ENCODE data around the gene SLC44A5. TPM values are rescaled to one million over a fixed set of nuclear protein-coding genes. Genes with fewer than 3 reads are reported as not detected.
"Not testable (repeated sequence)": the region's sequence is repeated elsewhere in the genome, so short reads cannot be mapped to it uniquely, and the experiment has no call there.

The SLC44A5 gene
- total and polyA plus RNA-seq, 4 donors, result 13.1 to 37.7 (median 32.8) TPM

DNA sequence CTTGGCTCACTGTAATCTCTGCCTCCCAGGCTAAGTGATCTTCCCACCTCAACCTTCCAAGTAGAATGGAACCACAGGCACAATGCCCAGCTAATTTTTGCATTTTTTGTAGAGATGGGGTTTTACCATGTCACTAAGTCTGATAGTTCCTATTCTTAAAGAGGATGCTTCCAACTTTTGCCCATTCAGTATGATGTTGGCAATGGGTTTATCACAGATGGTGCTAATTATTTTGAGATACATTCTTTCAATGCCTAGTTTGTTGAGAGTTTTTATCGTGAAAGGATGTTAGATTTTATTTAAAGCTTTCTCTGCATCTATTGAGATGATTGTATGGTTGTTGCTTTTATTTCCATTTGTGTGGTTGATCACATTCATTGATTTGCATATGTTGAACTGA is 103.9 kb downstream of the SLC44A5 start:
- WGBS (ENCODE audit: insufficient coverage), result no CpG with 5 or more reads among the region's 1 CpG
- peak in 1 of 6 donors; percentile 70 for DNase-seq (ENCODE audit: low read depth in 4 of 6, low spot score in 6 of 6)
- no peak overlapping the region for H3K27ac ChIP-seq (ENCODE audit: low read depth, low read length)
- no peak overlapping the region for H3K4me3 ChIP-seq (ENCODE audit: low read depth, low read length)
- no peaks in the 10 kb centered on the region for H3K36me3 ChIP-seq (ENCODE audit: control insufficient read depth, insufficient read depth, low read length)
- no peaks in the 10 kb centered on the region for H3K27me3 ChIP-seq (ENCODE audit: control insufficient read depth, insufficient read depth, low read length)
- H3K4me1 ChIP-seq (ENCODE audit: control insufficient read depth, insufficient read depth, low read length), result no peaks in the 10 kb centered on the region
- H3K9me3 ChIP-seq (ENCODE audit: control insufficient read depth, insufficient read depth, low read length), result no peaks in the 10 kb centered on the region

DNA sequence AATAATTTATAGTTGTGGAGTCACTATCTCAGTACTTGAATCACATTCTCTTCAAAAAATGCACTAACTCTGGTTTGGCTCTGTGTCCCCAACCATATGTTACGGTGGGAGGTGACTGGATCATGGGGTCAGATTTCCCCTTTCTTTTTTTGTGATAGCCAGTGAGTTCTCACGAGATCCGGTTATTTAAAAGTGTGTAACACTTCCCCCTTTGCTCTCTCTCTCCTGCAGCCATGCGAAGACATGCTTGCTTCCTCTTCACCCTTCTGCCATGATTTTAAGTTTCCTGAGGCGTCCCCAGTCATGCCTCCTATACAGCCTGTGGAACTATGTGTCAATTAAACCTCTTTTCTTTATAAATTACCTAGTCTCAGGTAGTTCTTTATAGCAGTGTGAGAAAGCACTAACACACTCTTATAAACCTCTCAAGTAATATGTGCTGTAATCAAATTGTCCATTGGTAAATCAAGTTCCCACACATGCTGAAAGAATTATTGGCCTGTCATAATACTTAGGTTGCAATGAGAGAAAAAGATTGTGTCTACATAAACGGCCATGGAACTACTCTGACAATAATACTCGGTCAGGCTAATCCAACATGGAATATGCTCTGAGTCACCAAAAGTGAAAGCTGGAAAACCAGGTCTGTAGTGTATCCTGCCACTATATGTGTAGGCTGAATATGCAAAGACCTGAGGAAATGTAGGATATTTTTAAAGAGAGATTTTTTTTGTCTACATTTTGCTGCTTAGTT is 107.5 kb downstream of the SLC44A5 start:
- no peaks in the 10 kb centered on the region for H3K27me3 ChIP-seq (ENCODE audit: control insufficient read depth, insufficient read depth, low read length)
- no CpG with 5 or more reads among the region's 7 CpGs for WGBS (ENCODE audit: insufficient coverage)
- H3K36me3 ChIP-seq (ENCODE audit: control insufficient read depth, insufficient read depth, low read length), result no peaks in the 10 kb centered on the region
- no peaks in the 10 kb centered on the region for H3K4me1 ChIP-seq (ENCODE audit: control insufficient read depth, insufficient read depth, low read length)
- H3K27ac ChIP-seq (ENCODE audit: low read depth, low read length), result no peak overlapping the region
- no peaks in the 10 kb centered on the region for H3K9me3 ChIP-seq (ENCODE audit: control insufficient read depth, insufficient read depth, low read length)
- no peak for DNase-seq (ENCODE audit: low read depth in 4 of 6, low spot score in 6 of 6)
- no peak overlapping the region for H3K4me3 ChIP-seq (ENCODE audit: low read depth, low read length)

DNA sequence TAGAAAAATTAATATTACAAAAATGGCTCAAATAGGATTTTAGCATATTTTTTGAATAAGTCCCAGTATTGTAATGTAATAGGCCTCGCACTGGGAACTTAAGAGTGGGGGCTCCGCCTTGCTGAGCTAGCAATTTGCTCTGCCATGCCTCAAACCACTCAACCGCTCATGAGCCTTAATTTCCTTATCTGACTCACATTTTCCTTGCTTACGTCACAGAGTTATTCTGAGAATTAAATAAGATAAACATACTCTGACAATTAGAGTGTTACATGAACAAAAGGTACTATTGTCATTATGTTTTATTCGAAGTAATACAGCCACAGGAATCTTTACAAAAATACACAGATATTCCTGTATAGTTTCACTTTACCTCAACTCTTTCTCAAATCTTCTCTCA is 108.1 kb downstream of the SLC44A5 start:
- Histone ChIP-seq H3K27me3 (ENCODE audit: control insufficient read depth, insufficient read depth, low read length) (no peaks in the 10 kb centered on the region), H3K27ac (ENCODE audit: low read depth, low read length) (no peak overlapping the region), H3K4me3 (ENCODE audit: low read depth, low read length) (no peak overlapping the region), H3K36me3 (ENCODE audit: control insufficient read depth, insufficient read depth, low read length) (no peaks in the 10 kb centered on the region), H3K4me1 (ENCODE audit: control insufficient read depth, insufficient read depth, low read length) (no peaks in the 10 kb centered on the region), H3K9me3 (ENCODE audit: control insufficient read depth, insufficient read depth, low read length) (no peaks in the 10 kb centered on the region)
- DNase-seq (ENCODE audit: low read depth in 4 of 6, low spot score in 6 of 6), result no peak
- 100% methylated on average over 2 of the region's 5 CpGs for WGBS (ENCODE audit: insufficient coverage)

DNA sequence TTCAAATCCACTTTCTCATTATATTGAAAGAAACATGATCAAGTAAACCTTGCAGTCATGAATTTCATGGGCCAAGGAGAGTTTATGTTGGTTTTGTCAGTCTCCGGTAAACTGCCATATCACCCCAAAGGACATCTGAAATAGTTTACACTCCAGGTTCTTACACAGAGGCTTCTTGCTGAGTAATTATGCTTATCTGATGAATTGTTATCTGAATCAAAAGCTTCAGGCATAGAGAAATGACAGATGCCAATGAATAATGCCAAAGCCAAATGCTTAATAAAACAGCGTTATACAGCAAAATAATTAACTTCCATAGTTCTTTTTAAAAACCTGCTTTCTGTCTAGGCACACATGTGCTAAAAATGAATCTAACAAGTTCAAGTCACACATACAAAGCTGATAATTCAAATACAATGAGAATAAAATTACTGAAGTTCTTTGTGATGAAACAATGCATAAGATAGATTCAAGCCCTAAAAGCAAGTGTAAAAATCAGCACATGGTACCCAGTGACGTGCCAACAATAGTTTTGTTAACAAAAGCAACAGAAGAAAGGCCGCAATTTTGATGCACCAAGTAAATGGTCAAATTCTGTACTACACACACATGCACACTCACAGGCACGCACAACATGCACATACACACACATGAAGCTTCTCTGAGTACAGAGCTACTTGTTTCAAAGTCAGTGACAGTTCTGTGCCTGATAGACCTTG is 109.2 kb downstream of the SLC44A5 start:
- 65% methylated on average over 3 of the region's 5 CpGs for WGBS (ENCODE audit: insufficient coverage)
- peak in 2 of 6 donors; percentile 23 to 58 for DNase-seq (ENCODE audit: low read depth in 4 of 6, low spot score in 6 of 6)
- Histone ChIP-seq H3K4me1 (ENCODE audit: control insufficient read depth, insufficient read depth, low read length) (no peaks in the 10 kb centered on the region), H3K9me3 (ENCODE audit: control insufficient read depth, insufficient read depth, low read length) (no peaks in the 10 kb centered on the region), H3K27ac (ENCODE audit: low read depth, low read length) (no peak overlapping the region), H3K27me3 (ENCODE audit: control insufficient read depth, insufficient read depth, low read length) (no peaks in the 10 kb centered on the region), H3K36me3 (ENCODE audit: control insufficient read depth, insufficient read depth, low read length) (no peaks in the 10 kb centered on the region), H3K4me3 (ENCODE audit: low read depth, low read length) (no peak overlapping the region)

DNA sequence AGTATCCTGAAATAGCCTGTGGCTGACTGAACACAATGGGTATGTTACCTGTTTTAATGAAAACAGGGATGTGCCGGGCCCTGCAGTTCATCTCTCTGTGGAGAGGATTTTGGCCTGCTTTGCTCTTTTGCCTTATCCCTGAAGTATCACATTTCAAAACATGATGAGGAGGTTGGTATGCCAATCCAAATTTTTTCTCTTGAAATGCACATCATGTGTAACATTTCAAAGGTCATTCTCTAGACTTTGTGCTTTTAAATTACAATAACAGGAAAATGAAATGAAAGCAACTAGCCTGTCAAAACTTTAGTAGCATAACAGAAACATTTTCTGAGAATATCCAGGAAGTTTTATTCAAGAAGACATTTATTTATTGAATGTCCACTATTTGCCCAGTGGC is 118.9 kb downstream of the SLC44A5 start:
- Histone ChIP-seq H3K4me3 (ENCODE audit: low read depth, low read length) (no peak overlapping the region), H3K4me1 (ENCODE audit: control insufficient read depth, insufficient read depth, low read length) (no peaks in the 10 kb centered on the region), H3K36me3 (ENCODE audit: control insufficient read depth, insufficient read depth, low read length) (no peaks in the 10 kb centered on the region), H3K27ac (ENCODE audit: low read depth, low read length) (no peak overlapping the region), H3K27me3 (ENCODE audit: control insufficient read depth, insufficient read depth, low read length) (no peaks in the 10 kb centered on the region), H3K9me3 (ENCODE audit: control insufficient read depth, insufficient read depth, low read length) (no peaks in the 10 kb centered on the region)
- DNase-seq (ENCODE audit: low read depth in 4 of 6, low spot score in 6 of 6), result no peak
- WGBS (ENCODE audit: insufficient coverage), result no CpG with 5 or more reads among the region's 1 CpG

DNA sequence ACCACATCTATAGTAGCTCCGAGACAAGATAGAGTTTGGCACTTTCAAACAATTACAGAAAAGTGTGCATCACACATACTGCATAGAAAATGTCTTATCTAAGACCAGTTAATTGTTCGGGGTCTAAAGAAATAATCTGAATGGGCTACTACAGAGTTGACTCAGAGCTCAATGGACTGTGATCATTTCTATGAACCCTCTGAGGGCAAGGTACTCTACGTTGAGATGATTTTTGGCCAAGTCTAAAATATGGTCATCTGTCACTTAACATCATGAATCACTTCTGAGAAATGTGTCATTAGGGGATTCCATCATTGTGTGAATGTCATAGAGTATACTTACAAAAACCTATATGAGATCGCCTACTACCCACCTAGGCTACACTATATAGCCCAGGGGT is 123.5 kb downstream of the SLC44A5 start:
- 100% methylated on average over 1 of the region's 4 CpGs for WGBS (ENCODE audit: insufficient coverage)
- Histone ChIP-seq H3K36me3 (ENCODE audit: control insufficient read depth, insufficient read depth, low read length) (no peaks in the 10 kb centered on the region), H3K27ac (ENCODE audit: low read depth, low read length) (no peak overlapping the region), H3K27me3 (ENCODE audit: control insufficient read depth, insufficient read depth, low read length) (no peaks in the 10 kb centered on the region), H3K4me1 (ENCODE audit: control insufficient read depth, insufficient read depth, low read length) (no peaks in the 10 kb centered on the region), H3K4me3 (ENCODE audit: low read depth, low read length) (no peak overlapping the region), H3K9me3 (ENCODE audit: control insufficient read depth, insufficient read depth, low read length) (peaks cover 5% of the 10 kb centered on the region)
- DNase-seq (ENCODE audit: low read depth in 4 of 6, low spot score in 6 of 6), result no peak

DNA sequence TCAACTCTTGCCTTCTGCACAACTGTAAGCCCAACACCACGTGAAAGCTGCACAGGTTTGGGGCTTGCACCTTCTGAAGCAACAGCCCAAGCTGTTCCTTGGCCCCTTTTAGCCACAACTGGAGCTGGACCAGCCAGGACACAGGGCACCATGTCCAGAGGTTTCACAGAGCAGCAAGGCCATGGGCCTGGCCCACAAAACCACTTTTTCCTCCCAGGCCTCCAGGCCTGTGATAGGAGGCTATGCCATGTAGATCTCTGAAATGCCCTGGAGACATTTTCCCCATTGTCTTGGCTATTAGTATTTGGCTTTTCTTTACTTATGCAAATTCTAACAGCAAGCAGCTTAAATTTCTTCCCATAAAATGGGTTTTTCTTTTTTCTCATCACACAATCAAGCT is 126.1 kb downstream of the SLC44A5 start:
- no peak for DNase-seq (ENCODE audit: low read depth in 4 of 6, low spot score in 6 of 6)
- Histone ChIP-seq H3K9me3 (ENCODE audit: control insufficient read depth, insufficient read depth, low read length) (peaks cover 5% of the 10 kb centered on the region), H3K4me1 (ENCODE audit: control insufficient read depth, insufficient read depth, low read length) (no peaks in the 10 kb centered on the region), H3K27me3 (ENCODE audit: control insufficient read depth, insufficient read depth, low read length) (no peaks in the 10 kb centered on the region), H3K4me3 (ENCODE audit: low read depth, low read length) (no peak overlapping the region), H3K27ac (ENCODE audit: low read depth, low read length) (no peak overlapping the region), H3K36me3 (ENCODE audit: control insufficient read depth, insufficient read depth, low read length) (no peaks in the 10 kb centered on the region)
- WGBS (ENCODE audit: insufficient coverage), result 76% methylated on average over 1 of the region's 1 CpG

DNA sequence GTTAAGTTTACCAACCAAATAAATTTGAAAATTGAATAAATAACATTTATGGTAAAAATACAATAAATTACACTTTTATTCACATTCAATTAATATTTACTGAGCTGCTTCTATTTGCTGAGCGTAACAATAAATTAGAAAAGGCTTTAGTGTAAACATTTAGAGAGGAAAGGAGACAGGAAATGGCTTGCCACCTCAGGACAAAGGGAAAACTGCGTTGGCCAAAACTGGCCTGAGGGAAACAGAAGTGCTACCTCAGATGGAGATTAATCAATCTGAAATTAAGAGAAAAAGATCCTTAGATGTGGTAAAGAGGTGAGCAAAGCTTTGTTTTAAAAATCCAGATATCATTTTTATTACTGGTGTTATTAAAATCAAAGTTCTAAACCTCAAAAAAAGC is 128.0 kb downstream of the SLC44A5 start:
- DNase-seq (ENCODE audit: low read depth in 4 of 6, low spot score in 6 of 6), result no peak
- WGBS (ENCODE audit: insufficient coverage), result 87% methylated on average over 2 of the region's 2 CpGs
- Histone ChIP-seq H3K9me3 (ENCODE audit: control insufficient read depth, insufficient read depth, low read length) (peaks cover 5% of the 10 kb centered on the region), H3K27ac (ENCODE audit: low read depth, low read length) (no peak overlapping the region), H3K4me1 (ENCODE audit: control insufficient read depth, insufficient read depth, low read length) (no peaks in the 10 kb centered on the region), H3K27me3 (ENCODE audit: control insufficient read depth, insufficient read depth, low read length) (no peaks in the 10 kb centered on the region), H3K4me3 (ENCODE audit: low read depth, low read length) (no peak overlapping the region), H3K36me3 (ENCODE audit: control insufficient read depth, insufficient read depth, low read length) (no peaks in the 10 kb centered on the region)

DNA sequence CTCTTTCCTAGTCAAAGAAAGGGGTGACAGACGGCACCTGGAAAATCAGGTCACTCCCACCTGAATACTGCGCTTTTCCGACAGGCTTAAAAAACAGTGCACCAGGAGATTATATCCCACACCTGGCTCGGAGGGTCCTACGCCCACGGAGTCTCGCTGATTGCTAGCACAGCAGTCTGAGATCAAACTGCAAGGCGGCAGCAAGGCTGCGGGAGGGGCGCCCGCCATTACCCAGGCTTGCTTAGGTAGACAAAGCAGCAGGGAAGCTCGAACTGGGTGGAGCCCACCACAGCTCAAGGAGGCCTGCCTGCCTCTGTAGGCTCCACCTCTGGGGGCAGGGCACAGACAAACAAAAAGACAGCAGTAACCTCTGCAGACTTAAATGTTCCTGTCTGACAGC is 134.4 kb downstream of the SLC44A5 start:
- not testable (repeated sequence) for H3K36me3 ChIP-seq (ENCODE audit: control insufficient read depth, insufficient read depth, low read length); H3K4me3 ChIP-seq (ENCODE audit: low read depth, low read length); H3K27me3 ChIP-seq (ENCODE audit: control insufficient read depth, insufficient read depth, low read length); H3K4me1 ChIP-seq (ENCODE audit: control insufficient read depth, insufficient read depth, low read length); H3K9me3 ChIP-seq (ENCODE audit: control insufficient read depth, insufficient read depth, low read length); DNase-seq (ENCODE audit: low read depth in 4 of 6, low spot score in 6 of 6); H3K27ac ChIP-seq (ENCODE audit: low read depth, low read length)
- 90% methylated on average over 2 of the region's 12 CpGs for WGBS (ENCODE audit: insufficient coverage)

DNA sequence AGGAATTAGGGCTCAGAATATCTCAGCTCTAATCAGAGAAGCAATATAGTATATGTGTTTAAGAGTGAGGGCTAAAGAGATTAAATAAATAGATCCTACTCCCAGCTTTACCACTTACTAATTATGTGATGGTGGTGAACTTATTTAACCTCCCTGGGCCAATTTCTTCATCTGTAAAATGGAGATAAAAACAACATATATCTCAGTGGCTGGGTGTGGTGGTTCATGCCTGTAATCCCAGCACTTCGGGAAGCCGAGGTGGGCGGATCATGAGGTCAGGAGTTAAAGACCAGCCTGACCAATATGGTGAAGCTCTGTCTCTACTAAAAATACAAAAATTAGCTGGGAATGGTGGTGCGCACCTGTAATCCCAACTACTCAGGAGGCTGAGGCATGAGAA is 135.2 kb downstream of the SLC44A5 start:
- Histone ChIP-seq H3K27ac (ENCODE audit: low read depth, low read length) (no peak overlapping the region), H3K4me1 (ENCODE audit: control insufficient read depth, insufficient read depth, low read length) (no peaks in the 10 kb centered on the region), H3K4me3 (ENCODE audit: low read depth, low read length) (no peak overlapping the region), H3K36me3 (ENCODE audit: control insufficient read depth, insufficient read depth, low read length) (no peaks in the 10 kb centered on the region), H3K27me3 (ENCODE audit: control insufficient read depth, insufficient read depth, low read length) (no peaks in the 10 kb centered on the region), H3K9me3 (ENCODE audit: control insufficient read depth, insufficient read depth, low read length) (no peaks in the 10 kb centered on the region)
- no peak for DNase-seq (ENCODE audit: low read depth in 4 of 6, low spot score in 6 of 6)
- 100% methylated on average over 1 of the region's 4 CpGs for WGBS (ENCODE audit: insufficient coverage)
